Mesendoderm (in vitro differentiated cells): ENCODE data around the gene MIR17HG.

Experiments
- DNase-seq: peaks from one replicate; pipeline ENCODE4 v3.0.0; 2013
- H2AK5ac ChIP-seq: 2 replicates; pipeline ENCODE4 v1.6.1; 2013; ENCODE audit warnings: low read length, inconsistent platforms
- H2BK120ac ChIP-seq: 2 replicates; pipeline ENCODE4 v1.6.1; 2013; ENCODE audit warnings: low read depth, mild to moderate bottlenecking, low read length, moderate library complexity, mixed read lengths
- H2BK15ac ChIP-seq: replicated peaks from 2 replicates; pipeline ENCODE4 v1.6.1; 2013; ENCODE audit warnings: low read depth, mild to moderate bottlenecking, moderate library complexity
- H2BK5ac ChIP-seq: 2 replicates; pipeline ENCODE4 v1.6.1; 2013; ENCODE audit warnings: low read length, inconsistent platforms
- H3K18ac ChIP-seq: 2 replicates; pipeline ENCODE4 v1.6.1; 2013; ENCODE audit warnings: mild to moderate bottlenecking, low read length, mixed read lengths
- H3K23ac ChIP-seq: one replicate; pipeline ENCODE4 v1.6.1; 2013; ENCODE audit warnings: low read length
- H3K27ac ChIP-seq: 2 replicates; pipeline ENCODE4 v1.5.1; 2013; ENCODE audit warnings: low read depth, mild to moderate bottlenecking, inconsistent platforms, low read length, moderate library complexity
- H3K27me3 ChIP-seq: 2 replicates; pipeline ENCODE4 v1.6.1; 2013; ENCODE audit warnings: low read length, control low read depth, mild to moderate bottlenecking, inconsistent platforms; ENCODE audit not compliant: insufficient read depth, poor library complexity
- H3K36me3 ChIP-seq: 2 replicates; pipeline ENCODE4 v1.6.1; 2013; ENCODE audit warnings: low read length, inconsistent platforms; ENCODE audit not compliant: control insufficient read depth, insufficient read depth
- H3K4ac ChIP-seq: one replicate; pipeline ENCODE4 v1.6.1; 2013; ENCODE audit warnings: low read depth, mild to moderate bottlenecking, low read length, moderate library complexity
- H3K4me1 ChIP-seq: 2 replicates; pipeline ENCODE4 v1.6.1; 2013; ENCODE audit warnings: low read depth, low read length, inconsistent platforms; ENCODE audit not compliant: control insufficient read depth
- H3K4me2 ChIP-seq: 2 replicates; pipeline ENCODE4 v1.6.1; 2013; ENCODE audit warnings: low read length
- H3K4me3 ChIP-seq: 2 replicates; pipeline ENCODE4 v1.5.1; 2013; ENCODE audit warnings: mild to moderate bottlenecking, low read length
- H3K56ac ChIP-seq: one replicate; pipeline ENCODE4 v1.6.1; 2013; ENCODE audit warnings: low read length
- H3K79me1 ChIP-seq: 2 replicates; pipeline ENCODE4 v1.6.1; 2013; ENCODE audit warnings: low read length, inconsistent platforms
- H3K79me2 ChIP-seq: 2 replicates; pipeline ENCODE4 v1.6.1; 2013; ENCODE audit warnings: mild to moderate bottlenecking, low read length; ENCODE audit not compliant: control insufficient read depth, insufficient read depth
- H3K9ac ChIP-seq: 2 replicates; pipeline ENCODE4 v1.6.1; 2013; ENCODE audit warnings: low read length, inconsistent platforms
- H4K5ac ChIP-seq: one replicate; pipeline ENCODE4 v1.6.1; 2013; ENCODE audit warnings: low read length
- H4K8ac ChIP-seq: one replicate; pipeline ENCODE4 v1.6.1; 2013; ENCODE audit warnings: low read depth, mild to moderate bottlenecking, control low read depth, low read length, moderate library complexity
- WGBS: extraction: QIAGEN DNeasy Blood & Tissue Kit; methylation state at CpG from one replicate; pipeline ENCODE4 v1.1.7; 2013; ENCODE audit warnings: low lambda C conversion rate, missing lambda C conversion rate; ENCODE audit not compliant: insufficient coverage; ENCODE audit errors: extremely low coverage; 5-methylcytosine and 5-hydroxymethylcytosine counted together

Gene MIR17HG

GRCh38 chr13:91357613-91358386, 10.3 kb downstream of the MIR17HG start:
- no peak overlapping the region for H4K8ac ChIP-seq
- no peak overlapping the region for H3K23ac ChIP-seq
- no peak overlapping the region for H3K4ac ChIP-seq
- H2AK5ac ChIP-seq: no peak overlapping the region
- H2BK5ac ChIP-seq: no peak overlapping the region
- H3K36me3 ChIP-seq: peaks cover 6% of the 10 kb centered on the region
- peaks cover 3% of the 10 kb centered on the region for H3K79me1 ChIP-seq
- H3K27me3 ChIP-seq: no peaks in the 10 kb centered on the region
- H4K5ac ChIP-seq: no peak overlapping the region
- H3K9ac ChIP-seq: no peak overlapping the region
- WGBS: no CpG with 5 or more reads among the region's 7 CpGs
- H3K4me2 ChIP-seq: no peak overlapping the region
- no peak overlapping the region for H2BK120ac ChIP-seq
- H3K79me2 ChIP-seq: no peaks in the 10 kb centered on the region
- no peak overlapping the region for H3K56ac ChIP-seq
- no peak overlapping the region for H3K27ac ChIP-seq
- no peak overlapping the region for H3K4me3 ChIP-seq
- H2BK15ac ChIP-seq: no peak overlapping the region
- DNase-seq: no peak
- H3K18ac ChIP-seq: no peak overlapping the region
- no peaks in the 10 kb centered on the region for H3K4me1 ChIP-seq

DNA sequence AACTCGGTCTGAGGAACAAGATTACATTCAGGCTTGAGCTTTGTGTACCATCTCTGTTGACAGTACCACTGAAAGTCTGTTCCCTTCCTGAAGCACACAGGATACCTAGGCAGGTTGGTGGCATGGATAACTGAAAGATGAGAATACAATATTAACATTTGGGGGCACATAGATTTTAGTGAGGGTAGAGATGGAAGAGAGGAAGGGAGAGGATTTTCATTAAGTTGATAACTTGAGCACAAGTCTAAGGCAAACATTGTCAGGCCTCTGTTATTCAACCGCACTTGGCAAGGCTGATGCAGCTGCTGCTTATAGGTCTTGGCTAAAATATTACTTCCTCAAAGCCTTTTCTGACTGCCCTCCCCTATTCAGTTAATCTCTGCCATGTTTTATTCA, 10.9 kb downstream of the MIR17HG start:
- Histone ChIP-seq H3K79me2 (no peaks in the 10 kb centered on the region), H4K8ac (no peak overlapping the region), H3K9ac (no peak overlapping the region), H3K27ac (no peak overlapping the region), H3K4ac (no peak overlapping the region), H3K23ac (no peak overlapping the region), H4K5ac (no peak overlapping the region), H2AK5ac (no peak overlapping the region), H3K18ac (no peak overlapping the region), H3K79me1 (peaks cover 3% of the 10 kb centered on the region), H2BK5ac (no peak overlapping the region), H3K56ac (no peak overlapping the region), H3K36me3 (peaks cover 6% of the 10 kb centered on the region), H3K4me2 (no peak overlapping the region), H2BK120ac (no peak overlapping the region), H2BK15ac (no peak overlapping the region), H3K27me3 (no peaks in the 10 kb centered on the region), H3K4me1 (no peaks in the 10 kb centered on the region), H3K4me3 (no peak overlapping the region)
- no peak for DNase-seq
- WGBS: no CpG with 5 or more reads among the region's 2 CpGs

DNA sequence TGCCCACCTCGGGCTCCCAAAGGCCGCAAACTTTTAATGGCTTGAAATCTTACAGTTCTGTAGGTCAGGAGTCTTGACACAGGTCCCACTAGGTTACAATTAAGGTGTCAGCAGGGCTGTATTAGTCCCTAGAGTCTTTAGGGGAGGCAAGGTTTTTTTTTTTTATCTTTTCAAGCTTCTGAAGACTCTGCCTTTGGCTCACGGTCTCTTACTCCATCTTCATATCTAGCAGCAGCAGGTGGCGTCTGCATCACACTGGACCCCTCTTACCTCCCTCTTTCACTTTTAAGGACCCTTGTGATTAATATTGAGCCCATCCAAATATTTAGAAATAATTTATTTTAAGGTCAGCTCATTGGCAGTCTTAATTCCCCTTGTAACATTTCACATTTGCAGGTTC, 11.6 kb downstream of the MIR17HG start:
- H3K4me1 ChIP-seq: no peaks in the 10 kb centered on the region
- no peak overlapping the region for H3K4me3 ChIP-seq
- H3K79me2 ChIP-seq: no peaks in the 10 kb centered on the region
- no peak overlapping the region for H3K56ac ChIP-seq
- no peak overlapping the region for H3K9ac ChIP-seq
- no peak overlapping the region for H3K18ac ChIP-seq
- H3K27ac ChIP-seq: no peak overlapping the region
- no peaks in the 10 kb centered on the region for H3K79me1 ChIP-seq
- no peak overlapping the region for H3K23ac ChIP-seq
- DNase-seq: no peak
- H3K36me3 ChIP-seq: peaks cover 6% of the 10 kb centered on the region
- H2BK15ac ChIP-seq: no peak overlapping the region
- H4K8ac ChIP-seq: no peak overlapping the region
- H2AK5ac ChIP-seq: no peak overlapping the region
- no peak overlapping the region for H4K5ac ChIP-seq
- no peaks in the 10 kb centered on the region for H3K27me3 ChIP-seq
- H3K4me2 ChIP-seq: no peak overlapping the region
- H2BK5ac ChIP-seq: no peak overlapping the region
- no CpG with 5 or more reads among the region's 4 CpGs for WGBS
- H2BK120ac ChIP-seq: no peak overlapping the region
- H3K4ac ChIP-seq: no peak overlapping the region

- Histone ChIP-seq H2BK15ac (no peak overlapping the region), H4K5ac (no peak overlapping the region), H3K4me3 (no peak overlapping the region), H3K36me3 (peaks cover 6% of the 10 kb centered on the region), H3K23ac (no peak overlapping the region), H3K27ac (no peak overlapping the region), H3K79me2 (no peaks in the 10 kb centered on the region), H3K4ac (no peak overlapping the region), H2AK5ac (no peak overlapping the region), H3K27me3 (no peaks in the 10 kb centered on the region), H3K9ac (no peak overlapping the region), H2BK5ac (no peak overlapping the region), H3K56ac (no peak overlapping the region), H3K4me1 (no peaks in the 10 kb centered on the region), H4K8ac (no peak overlapping the region), H3K4me2 (no peak overlapping the region), H3K18ac (no peak overlapping the region), H2BK120ac (no peak overlapping the region), H3K79me1 (no peaks in the 10 kb centered on the region)
- WGBS: no CpG with 5 or more reads among the region's 3 CpGs
- no peak for DNase-seq
These were observed 12.1 kb downstream of the MIR17HG start for GRCh38 chr13:91359631-91360030.

DNA sequence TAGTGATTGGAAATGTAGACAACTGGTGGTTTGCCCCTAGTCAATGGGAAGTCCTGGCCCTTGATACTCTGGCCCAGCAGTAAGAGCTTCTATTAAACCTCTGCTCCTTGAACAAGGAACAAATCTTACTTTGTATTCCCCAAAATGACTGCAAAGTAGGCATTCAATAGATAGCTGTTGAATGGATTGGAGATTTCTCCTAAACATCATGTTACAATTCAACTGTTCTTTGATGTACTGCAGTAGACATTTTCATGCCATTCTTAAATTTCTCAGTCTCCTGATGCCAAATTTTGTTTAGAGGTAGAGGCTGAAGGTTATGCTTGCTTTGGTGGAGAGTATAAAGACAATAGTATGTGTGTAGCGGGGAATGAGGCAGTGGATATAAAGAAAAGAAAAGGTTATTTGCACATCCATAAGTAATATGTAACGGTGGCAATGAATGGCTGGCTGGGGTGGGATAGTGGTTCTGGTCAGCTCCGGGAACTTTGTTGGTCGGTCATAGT, 12.8 kb downstream of the MIR17HG start:
- Histone ChIP-seq H3K36me3 (peaks cover 6% of the 10 kb centered on the region), H4K5ac (no peak overlapping the region), H3K79me1 (no peaks in the 10 kb centered on the region), H3K4ac (peak overlapping the region; percentile 31), H3K4me1 (no peaks in the 10 kb centered on the region), H2BK15ac (no peak overlapping the region), H3K27ac (no peak overlapping the region), H3K56ac (no peak overlapping the region), H3K18ac (no peak overlapping the region), H3K4me2 (no peak overlapping the region), H2AK5ac (no peak overlapping the region), H3K79me2 (no peaks in the 10 kb centered on the region), H3K27me3 (no peaks in the 10 kb centered on the region), H2BK5ac (no peak overlapping the region), H2BK120ac (no peak overlapping the region), H4K8ac (no peak overlapping the region), H3K23ac (no peak overlapping the region), H3K4me3 (no peak overlapping the region), H3K9ac (no peak overlapping the region)
- DNase-seq: no peak
- WGBS: no CpG with 5 or more reads among the region's 4 CpGs
